Right forelimb (tissue), 1 donor: ENCODE data around the gene KCNH6.

Source experiments
- DNase-seq: peaks from one replicate; pipeline ENCODE4 v3.0.0-alpha.2; 2018

KCNH6 gene

GRCh38 chr17:63534078-63534570 is 11.0 kb downstream of the KCNH6 start:
- DNase-seq, result no peak

DNA sequence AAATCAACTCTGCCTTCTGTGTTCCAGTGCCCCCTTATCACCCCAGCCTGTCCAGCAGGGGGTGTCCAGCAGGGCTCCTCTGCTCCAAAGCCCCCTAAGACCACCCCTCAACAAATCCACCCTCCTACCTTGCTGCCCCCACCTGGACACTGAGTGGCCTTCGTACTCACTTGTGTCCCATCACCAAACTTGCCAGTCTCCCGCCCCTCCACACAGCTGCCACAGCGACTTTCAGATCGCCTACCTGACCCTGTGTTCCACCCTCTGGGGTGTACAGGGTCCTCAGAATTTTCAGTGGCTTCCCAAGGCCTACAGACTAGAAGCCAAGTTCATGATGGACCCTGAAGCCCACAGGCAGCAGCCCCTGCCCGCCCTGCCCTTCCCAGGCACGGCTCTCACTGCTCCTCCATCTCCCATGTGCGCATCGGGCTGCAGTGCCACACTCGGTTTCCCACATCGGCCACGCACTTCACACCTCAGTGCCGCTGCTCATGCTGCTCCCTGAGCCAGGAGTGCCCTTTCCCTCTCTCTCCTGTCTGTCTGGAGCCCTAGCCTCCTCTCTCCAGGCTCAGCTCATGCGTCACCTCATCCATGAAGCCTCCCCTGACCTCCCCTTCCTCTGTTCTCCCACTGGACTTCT is 11.8 kb downstream of the KCNH6 start:
- no peak for DNase-seq

- DNase-seq, result no peak
These were observed 12.5 kb downstream of the KCNH6 start for GRCh38 chr17:63535640-63536039.

- no peak for DNase-seq
These were observed 13.8 kb downstream of the KCNH6 start for GRCh38 chr17:63537001-63537400.

DNA sequence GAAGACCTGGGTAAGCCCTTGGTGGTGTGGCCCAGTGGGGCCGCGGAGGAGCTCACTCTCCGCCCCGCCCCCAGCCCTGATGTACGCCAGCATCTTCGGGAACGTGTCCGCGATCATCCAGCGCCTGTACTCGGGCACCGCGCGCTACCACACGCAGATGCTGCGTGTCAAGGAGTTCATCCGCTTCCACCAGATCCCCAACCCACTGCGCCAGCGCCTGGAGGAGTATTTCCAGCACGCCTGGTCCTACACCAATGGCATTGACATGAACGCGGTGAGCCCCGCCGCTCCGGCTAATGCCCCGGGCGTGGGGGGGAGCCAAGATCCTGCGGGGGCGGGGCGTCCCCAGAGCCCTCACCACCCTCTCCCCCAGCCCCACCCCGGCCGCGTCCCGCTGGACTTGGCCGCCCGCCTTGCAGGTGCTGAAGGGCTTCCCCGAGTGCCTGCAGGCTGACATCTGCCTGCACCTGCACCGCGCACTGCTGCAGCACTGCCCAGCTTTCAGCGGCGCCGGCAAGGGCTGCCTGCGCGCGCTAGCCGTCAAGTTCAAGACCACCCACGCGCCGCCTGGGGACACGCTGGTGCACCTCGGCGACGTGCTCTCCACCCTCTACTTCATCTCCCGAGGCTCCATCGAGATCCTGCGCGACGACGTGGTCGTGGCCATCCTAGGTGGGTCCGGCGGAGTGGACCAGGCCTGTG is 15.0 kb downstream of the KCNH6 start:
- DNase-seq, result no peak

GRCh38 chr17:63538693-63539595 is 15.8 kb downstream of the KCNH6 start:
- DNase-seq, result no peak

DNA sequence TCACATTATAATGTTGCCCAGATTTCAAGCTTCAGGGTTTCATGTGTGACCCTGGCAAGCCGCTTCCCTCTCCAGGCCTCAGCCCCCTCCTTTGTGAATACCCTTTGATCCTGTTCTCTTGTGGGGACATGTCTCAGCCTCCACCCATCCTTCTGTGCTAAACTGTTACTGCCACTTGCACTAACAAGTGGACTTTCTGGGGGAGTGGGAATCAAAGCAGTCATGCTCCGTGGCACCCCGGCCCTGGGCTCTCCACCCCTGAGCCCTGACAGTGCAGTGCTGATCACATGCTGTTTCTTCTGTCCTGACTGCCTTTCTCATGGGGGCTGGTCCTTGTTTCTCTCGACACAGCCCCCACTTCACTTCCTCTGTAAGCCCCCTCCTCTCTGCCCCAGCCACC is 17.4 kb downstream of the KCNH6 start:
- no peak for DNase-seq

GRCh38 chr17:63542218-63542545 is 19.0 kb downstream of the KCNH6 start:
- DNase-seq, result no peak

DNA sequence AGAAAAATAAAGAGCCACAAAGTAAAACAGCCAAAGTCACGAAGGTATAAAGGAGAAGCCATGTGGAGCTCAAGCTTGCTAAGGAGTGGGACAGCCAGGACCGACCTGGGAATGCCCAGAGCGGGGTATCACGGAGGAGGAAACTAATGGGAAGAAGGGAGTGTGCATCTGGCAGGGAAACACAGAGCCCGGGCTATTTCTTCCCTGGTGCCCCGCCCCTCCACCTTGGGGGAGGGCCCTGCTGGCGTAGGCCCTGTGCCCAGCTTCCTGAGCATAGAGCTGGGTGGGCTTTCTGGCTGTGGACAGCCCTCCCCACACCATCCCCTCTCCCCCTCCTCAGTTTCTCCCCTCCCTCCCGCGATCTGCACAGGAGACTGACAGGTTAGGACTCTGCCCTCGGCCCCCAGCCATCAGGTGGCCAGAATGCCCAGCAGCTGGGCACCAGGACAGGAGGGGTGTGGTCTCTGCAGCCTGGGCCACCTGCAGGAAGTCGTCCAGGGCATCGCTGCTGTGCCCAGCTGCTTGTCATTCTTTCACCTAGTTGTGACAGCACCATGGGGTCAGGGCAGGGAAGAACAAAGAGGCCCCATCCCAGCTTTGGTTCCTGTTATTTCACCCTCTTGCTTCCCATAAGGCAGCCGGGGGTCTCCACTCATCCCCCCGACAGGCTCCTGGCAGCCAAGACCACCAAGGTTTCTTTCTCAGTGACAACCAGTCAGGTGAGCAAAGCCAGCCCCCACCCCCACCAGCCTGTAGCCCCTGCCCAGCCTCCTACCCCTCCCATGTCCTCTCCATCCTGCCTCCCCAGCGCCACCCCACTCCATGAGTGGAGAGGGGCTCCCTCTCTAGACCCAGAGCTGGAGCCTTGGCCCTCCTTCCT is 20.0 kb downstream of the KCNH6 start:
- DNase-seq, result no peak

DNA sequence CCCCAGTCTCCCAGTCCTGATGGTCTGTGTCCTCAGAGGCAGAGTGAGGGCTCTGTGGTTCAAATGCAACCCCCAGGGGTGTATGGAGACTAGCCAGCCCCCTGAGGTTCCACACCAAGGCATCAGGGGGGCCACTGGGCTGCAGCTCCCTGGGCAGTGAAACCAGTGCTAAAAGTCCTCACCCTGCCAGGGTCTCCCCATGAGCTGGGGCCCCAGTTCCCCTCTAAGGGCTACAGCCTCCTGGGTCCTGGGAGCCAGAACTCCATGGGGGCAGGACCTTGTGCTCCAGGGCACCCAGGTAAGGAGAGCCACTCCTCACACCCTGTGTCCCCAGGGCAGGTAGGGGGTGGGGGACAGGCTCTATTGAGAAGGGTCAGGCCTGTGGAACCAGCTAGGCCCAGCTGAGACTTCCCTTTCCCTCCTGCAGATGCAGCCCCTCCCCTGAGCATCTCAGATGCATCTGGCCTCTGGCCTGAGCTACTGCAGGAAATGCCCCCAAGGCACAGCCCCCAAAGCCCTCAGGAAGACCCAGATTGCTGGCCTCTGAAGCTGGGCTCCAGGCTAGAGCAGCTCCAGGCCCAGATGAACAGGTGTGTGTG is 20.8 kb downstream of the KCNH6 start:
- DNase-seq, result no peak

GRCh38 chr17:63544467-63545301 is 21.5 kb downstream of the KCNH6 start:
- no peak for DNase-seq

DNA sequence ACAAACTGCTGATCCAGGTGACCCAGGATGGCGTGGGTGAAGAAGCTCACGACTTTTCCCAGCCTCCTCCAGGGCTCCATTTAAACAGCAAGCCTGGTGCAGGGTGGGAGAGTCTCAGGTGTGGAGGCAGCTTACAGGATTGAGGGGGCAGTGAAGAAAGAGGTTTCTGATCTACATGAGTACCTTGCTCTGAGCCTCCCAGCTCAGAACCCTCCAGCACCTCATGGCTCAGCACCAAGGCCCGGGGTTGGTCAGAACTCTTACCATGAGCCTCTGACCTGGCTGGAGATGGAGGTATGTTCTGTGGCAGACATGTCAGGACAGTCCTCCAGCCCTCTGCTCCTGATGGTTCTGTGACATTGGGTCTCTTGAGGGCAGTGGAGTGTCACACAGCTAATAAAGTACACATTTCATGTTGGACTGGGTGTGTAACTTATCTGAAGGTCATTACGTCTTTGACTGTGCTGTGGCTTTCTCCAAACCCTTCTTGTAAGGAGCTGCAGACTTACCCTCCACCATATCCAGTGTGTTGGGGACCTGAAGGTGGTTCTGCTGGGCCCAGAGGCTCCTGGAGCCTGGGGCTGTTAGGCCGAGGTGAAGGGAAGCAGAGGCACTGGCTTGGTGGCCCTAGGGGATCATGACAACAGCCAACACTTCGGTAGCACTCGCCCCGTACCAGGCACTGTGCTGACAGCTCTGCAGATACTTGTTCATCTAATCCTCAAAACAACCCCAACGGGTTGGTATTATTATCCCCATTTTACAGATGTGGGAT is 23.3 kb downstream of the KCNH6 start:
- DNase-seq, result no peak

DNA sequence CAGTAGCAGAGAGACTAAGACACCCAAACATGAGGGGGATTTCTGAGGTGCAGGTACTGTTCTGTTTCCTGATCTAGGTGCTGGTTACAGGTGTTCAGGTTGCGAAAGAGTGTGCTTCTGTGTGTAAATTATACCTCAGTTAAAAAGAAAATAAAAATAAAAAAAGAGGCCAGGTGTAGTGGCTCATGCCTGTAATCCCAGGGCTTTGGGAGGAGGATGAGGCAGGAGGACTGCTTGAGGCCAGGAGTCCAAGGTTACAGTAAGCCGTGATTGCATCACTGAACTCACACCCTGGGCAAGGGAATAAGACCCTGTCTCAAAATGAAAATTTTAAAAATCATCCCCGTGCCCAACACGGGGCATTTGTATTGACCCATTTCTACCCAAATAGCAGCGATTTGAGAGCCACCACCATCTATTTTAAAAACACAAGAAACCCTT is 23.9 kb downstream of the KCNH6 start:
- DNase-seq, result no peak

GRCh38 chr17:63549289-63549945 is 26.3 kb downstream of the KCNH6 start:
- DNase-seq, result no peak

DNA sequence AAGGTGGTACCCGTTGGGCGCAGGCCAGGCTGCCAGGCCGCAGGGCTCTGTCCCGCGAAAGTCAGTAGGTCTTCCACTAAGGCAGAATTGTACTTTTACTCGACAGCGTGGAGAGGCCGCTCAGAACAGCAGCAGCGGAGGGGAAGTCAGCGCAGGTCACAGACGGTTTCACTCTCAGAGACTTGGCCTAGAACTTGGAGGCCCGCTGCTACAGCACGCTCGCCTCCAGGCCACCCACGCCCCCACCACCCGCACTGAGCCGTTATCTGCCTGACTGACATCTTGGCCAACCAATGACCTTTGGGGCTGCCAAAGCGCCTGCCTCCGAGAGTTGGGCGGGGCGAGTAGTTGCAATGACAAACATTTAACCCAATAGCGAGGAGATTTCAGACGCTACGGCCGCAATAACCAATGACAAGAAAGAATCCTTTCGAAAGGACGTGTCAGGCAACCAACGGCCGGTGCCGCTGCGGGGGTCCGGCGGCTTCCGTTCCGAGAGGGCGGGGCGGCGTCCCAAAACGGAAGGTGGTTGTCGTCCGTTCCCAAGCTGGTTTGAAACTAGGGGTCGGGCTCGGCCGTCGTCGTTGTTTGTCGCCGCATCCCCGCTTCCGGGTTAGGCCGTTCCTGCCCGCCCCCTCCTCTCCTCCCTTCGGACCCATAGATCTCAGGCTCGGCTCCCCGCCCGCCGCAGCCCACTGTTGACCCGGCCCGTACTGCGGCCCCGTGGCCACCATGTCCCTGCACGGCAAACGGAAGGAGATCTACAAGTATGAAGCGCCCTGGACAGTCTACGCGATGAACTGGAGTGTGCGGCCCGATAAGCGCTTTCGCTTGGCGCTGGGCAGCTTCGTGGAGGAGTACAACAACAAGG is 27.0 kb downstream of the KCNH6 start, which contains the start of gene DCAF7:
Gene DCAF7, plus strand, starts transcription at position 532 of the 871 bp plus-strand sequence. Its CDS starts 201 bp downstream, at position 733.
- peak; percentile 99 for DNase-seq

- DNase-seq, result peak; percentile 53
These were observed 27.9 kb downstream of the KCNH6 start for GRCh38 chr17:63550817-63551639.

GRCh38 chr17:63552211-63552610 is 29.1 kb downstream of the KCNH6 start:
- DNase-seq, result no peak
